GM18505 (cell line): Measurements from ENCODE around the gene SFTPD.

Source experiments
- ATAC-seq: cut with Tn5 transposase; IDR thresholded peaks from one replicate; pipeline ENCODE4 v1.9.1; 2021; ENCODE audit not compliant: unreplicated experiment
- POLR2A ChIP-seq: IDR thresholded peaks from 4 replicates; pipeline ENCODE4 v1.6.1; 2011; ENCODE audit warnings: borderline replicate concordance; ENCODE audit not compliant: insufficient read depth, insufficient read length; ENCODE audit errors: extremely low read depth

SFTPD gene

GRCh38 chr10:79979976-79980687, 31.2 kb upstream of the SFTPD start:
- TF ChIP-seq POLR2A = no peak
- no peak for ATAC-seq

- TF ChIP-seq POLR2A = no peak
Measured at GRCh38 chr10:79979310-79979975, 30.5 kb upstream of the SFTPD start.

GRCh38 chr10:79976999-79977398, 28.1 kb upstream of the SFTPD start:
- no peak for ATAC-seq
- no peak for TF ChIP-seq POLR2A

More at GRCh38 chr10:79979310-79979975, 30.5 kb upstream of the SFTPD start:
- ATAC-seq = no peak

GRCh38 chr10:79970062-79970461, 21.2 kb upstream of the SFTPD start:
- TF ChIP-seq POLR2A = no peak
- no peak for ATAC-seq

- ATAC-seq = no peak
- TF ChIP-seq POLR2A = no peak
Measured at GRCh38 chr10:79947787-79948424, 999 bp downstream of the SFTPD start.

- ATAC-seq = no peak
- no peak for TF ChIP-seq POLR2A
Measured at GRCh38 chr10:79947083-79947415, 1.9 kb downstream of the SFTPD start.

GRCh38 chr10:79946271-79947082, 2.4 kb downstream of the SFTPD start:
- no peak for TF ChIP-seq POLR2A
- no peak for ATAC-seq

GRCh38 chr10:79944428-79945395, 4.2 kb downstream of the SFTPD start:
- ATAC-seq = no peak
- TF ChIP-seq POLR2A = no peak

GRCh38 chr10:79943871-79944270, 5.0 kb downstream of the SFTPD start:
- TF ChIP-seq POLR2A = no peak
- no peak for ATAC-seq

GRCh38 chr10:79942261-79943185, 6.4 kb downstream of the SFTPD start:
- no peak for TF ChIP-seq POLR2A
- no peak for ATAC-seq

- no peak for ATAC-seq
- no peak for TF ChIP-seq POLR2A
Measured at GRCh38 chr10:79941585-79942210, 7.2 kb downstream of the SFTPD start.
